H7 (cell line): ENCODE results near the gene PPIF. TPM values are rescaled to one million over a fixed set of nuclear protein-coding genes. Genes with fewer than 3 reads are reported as not detected.

Source experiments
- DNase-seq: peaks from one replicate; pipeline ENCODE4 v3.0.0; 2012
- H3K27me3 ChIP-seq: 2 replicates; pipeline ENCODE4 v1.6.0; 2011; ENCODE audit warnings: mild to moderate bottlenecking, low read length; ENCODE audit not compliant: control insufficient read depth, insufficient read depth
- H3K36me3 ChIP-seq: replicated peaks from 2 replicates; pipeline ENCODE4 v1.5.1; 2011; ENCODE audit warnings: low read length; ENCODE audit not compliant: control insufficient read depth, insufficient read depth
- H3K4me3 ChIP-seq: 2 replicates; pipeline ENCODE4 v1.5.1; 2011; ENCODE audit warnings: low read depth, mild to moderate bottlenecking, control low read depth, low read length, moderate library complexity; ENCODE audit not compliant: insufficient read depth
- total RNA-seq: library from RNA; depleted of rRNA; stranded (reverse); fragments of >200 nt; shearing (Covaris generic); gene quantifications from 2 replicates; pipeline ENCODE4 v1.2.3, GENCODE V29; 2014

The PPIF gene
- total RNA-seq, 1 experiment from 2014 or later: 87.5 TPM

GRCh38 chr10:79385392-79385795 is 38.1 kb downstream of the PPIF start:
- Histone ChIP-seq H3K36me3 (no peaks in the 10 kb centered on the region), H3K4me3 (no peak overlapping the region), H3K27me3 (no peaks in the 10 kb centered on the region)
- no peak for DNase-seq

GRCh38 chr10:79385804-79386531 is 38.7 kb downstream of the PPIF start:
- H3K4me3 ChIP-seq: no peak overlapping the region
- H3K27me3 ChIP-seq: no peaks in the 10 kb centered on the region
- no peaks in the 10 kb centered on the region for H3K36me3 ChIP-seq
- peak; percentile 91 for DNase-seq

- peak; percentile 73 for DNase-seq
- no peak overlapping the region for H3K4me3 ChIP-seq
- no peaks in the 10 kb centered on the region for H3K27me3 ChIP-seq
- no peaks in the 10 kb centered on the region for H3K36me3 ChIP-seq
Measured at GRCh38 chr10:79386637-79387465, 39.6 kb downstream of the PPIF start.

- DNase-seq: peak; percentile 49
- H3K27me3 ChIP-seq: no peaks in the 10 kb centered on the region
- no peaks in the 10 kb centered on the region for H3K36me3 ChIP-seq
- H3K4me3 ChIP-seq: no peak overlapping the region
Measured at GRCh38 chr10:79387466-79387973, 40.3 kb downstream of the PPIF start.

- Histone ChIP-seq H3K4me3 (no peak overlapping the region), H3K27me3 (no peaks in the 10 kb centered on the region), H3K36me3 (no peaks in the 10 kb centered on the region)
- peak; percentile 26 for DNase-seq
Measured at GRCh38 chr10:79387974-79388850, 40.9 kb downstream of the PPIF start.

- Histone ChIP-seq H3K27me3 (no peaks in the 10 kb centered on the region), H3K4me3 (no peak overlapping the region), H3K36me3 (no peaks in the 10 kb centered on the region)
- DNase-seq: no peak
Measured at GRCh38 chr10:79390057-79390456, 42.8 kb downstream of the PPIF start.

GRCh38 chr10:79390551-79391229 is 43.4 kb downstream of the PPIF start:
- Histone ChIP-seq H3K27me3 (no peaks in the 10 kb centered on the region), H3K4me3 (no peak overlapping the region), H3K36me3 (no peaks in the 10 kb centered on the region)
- peak; percentile 75 for DNase-seq

GRCh38 chr10:79391231-79392019 is 44.2 kb downstream of the PPIF start:
- Histone ChIP-seq H3K27me3 (no peaks in the 10 kb centered on the region), H3K36me3 (no peaks in the 10 kb centered on the region), H3K4me3 (no peak overlapping the region)
- DNase-seq: peak; percentile 48

- H3K36me3 ChIP-seq: no peaks in the 10 kb centered on the region
- H3K27me3 ChIP-seq: no peaks in the 10 kb centered on the region
- no peak overlapping the region for H3K4me3 ChIP-seq
- DNase-seq: peak; percentile 23
Measured at GRCh38 chr10:79392020-79392398, 44.7 kb downstream of the PPIF start.

- H3K27me3 ChIP-seq: no peaks in the 10 kb centered on the region
- no peaks in the 10 kb centered on the region for H3K36me3 ChIP-seq
- no peak for DNase-seq
- no peak overlapping the region for H3K4me3 ChIP-seq
Measured at GRCh38 chr10:79392506-79393176, 45.4 kb downstream of the PPIF start.

GRCh38 chr10:79393221-79393923 is 46.1 kb downstream of the PPIF start:
- Histone ChIP-seq H3K4me3 (no peak overlapping the region), H3K27me3 (no peaks in the 10 kb centered on the region), H3K36me3 (no peaks in the 10 kb centered on the region)
- no peak for DNase-seq

- Histone ChIP-seq H3K36me3 (no peaks in the 10 kb centered on the region; the same call in 1 of the 2 replicates), H3K27me3 (no peaks in the 10 kb centered on the region), H3K4me3 (no peak overlapping the region)
- DNase-seq: no peak
Measured at GRCh38 chr10:79393924-79394610, 46.8 kb downstream of the PPIF start.
